Left lung (tissue), 8 donors: ENCODE results near the gene JPH3. TPM values are rescaled to one million over a fixed set of nuclear protein-coding genes. Genes with fewer than 3 reads are reported as not detected.

Source experiments
- polyA plus RNA-seq, 6 donors: library from polyadenylated mRNA; unstranded; fragments of 120-200 nt; gene quantifications; one replicate each; pipeline ENCODE4 v1.2.1, GENCODE V29; 2013; ENCODE audit not compliant: insufficient read length in 6 of 6
- total RNA-seq, 2 donors: library from RNA; stranded (reverse); fragmentation: NEBNext Ultra II Directional; extraction: Animal tissue kit (Norgen Biotek cat#: 25700); gene quantifications; one replicate each; pipeline ENCODE4 v1.2.1, GENCODE V29; 2021
- donor health status: DM: no; HTN: yes; CAD: no.
- donor health status: DM: no; HTN: no; CAD: no.

The JPH3 gene
- total and polyA plus RNA-seq, 8 donors, result 0.06 to 2.5 (median 1.2) TPM; not detected in 1

Other genes starting within 250 kb of the JPH3 start
- 10 to 100 TPM; 21.0 to 21.9 TPM for gene FBXO31, start 218.7 kb upstream of the JPH3 start, total RNA-seq
- gene FBXO31, start 218.7 kb upstream of the JPH3 start, polyA plus RNA-seq, result 10 to 100 TPM; 22.2 to 25.8 (median 23.8) TPM
- 10 to 100 TPM; 68.2 to 75.9 TPM for gene MAP1LC3B, start 210.2 kb upstream of the JPH3 start, total RNA-seq
- 10 to 100 TPM; 47.7 to 59.2 (median 51.1) TPM for gene MAP1LC3B, start 210.2 kb upstream of the JPH3 start, polyA plus RNA-seq
- gene ZCCHC14, start 109.5 kb upstream of the JPH3 start, total RNA-seq, result 10 to 100 TPM; 23.4 to 24.1 TPM
- gene ZCCHC14, start 109.5 kb upstream of the JPH3 start, polyA plus RNA-seq, result 10 to 100 TPM; 30.8 to 38.7 (median 32.0) TPM
- gene KLHDC4, start 163.5 kb downstream of the JPH3 start, total RNA-seq, result 10 to 100 TPM; 31.3 to 32.8 TPM
- 10 to 100 TPM; 32.6 to 46.7 (median 38.3) TPM for gene KLHDC4, start 163.5 kb downstream of the JPH3 start, polyA plus RNA-seq